GM19035 (cell line): ENCODE data around the gene PALLD.

Source experiments
- ATAC-seq: cut with Tn5 transposase; IDR thresholded peaks from one replicate; pipeline ENCODE4 v1.9.1; 2021; ENCODE audit not compliant: unreplicated experiment

The PALLD gene

DNA sequence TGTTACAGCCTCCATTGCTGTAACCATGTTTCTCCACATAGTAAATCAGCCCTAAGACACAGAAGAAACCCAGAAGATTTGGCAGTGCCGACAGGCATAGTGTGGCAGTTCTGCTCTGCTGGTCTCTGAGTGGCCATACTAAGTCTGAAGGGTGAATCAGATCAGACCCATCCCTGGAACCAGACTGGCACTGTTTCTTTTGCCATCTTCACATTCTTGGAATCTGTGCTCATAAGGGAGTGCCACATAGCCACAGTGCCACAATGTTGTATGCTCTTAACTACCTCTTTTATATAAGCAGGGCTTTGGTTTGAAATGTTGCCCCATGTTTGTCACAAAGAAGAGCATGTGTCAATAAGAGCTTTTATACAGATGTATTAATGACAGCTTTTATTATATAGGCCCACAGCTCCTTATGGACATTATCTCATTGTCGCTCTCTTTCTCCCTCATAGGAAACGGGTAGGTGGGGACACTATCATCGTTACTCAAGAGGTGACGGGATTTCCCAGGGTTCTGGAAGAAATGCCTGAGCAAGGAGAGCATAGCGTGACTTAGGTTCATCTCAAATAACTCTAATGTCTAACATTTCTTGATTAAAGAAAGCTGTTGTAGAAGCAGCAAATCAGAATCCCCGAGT, 385.0 kb downstream of the PALLD start:
- no peak for ATAC-seq

DNA sequence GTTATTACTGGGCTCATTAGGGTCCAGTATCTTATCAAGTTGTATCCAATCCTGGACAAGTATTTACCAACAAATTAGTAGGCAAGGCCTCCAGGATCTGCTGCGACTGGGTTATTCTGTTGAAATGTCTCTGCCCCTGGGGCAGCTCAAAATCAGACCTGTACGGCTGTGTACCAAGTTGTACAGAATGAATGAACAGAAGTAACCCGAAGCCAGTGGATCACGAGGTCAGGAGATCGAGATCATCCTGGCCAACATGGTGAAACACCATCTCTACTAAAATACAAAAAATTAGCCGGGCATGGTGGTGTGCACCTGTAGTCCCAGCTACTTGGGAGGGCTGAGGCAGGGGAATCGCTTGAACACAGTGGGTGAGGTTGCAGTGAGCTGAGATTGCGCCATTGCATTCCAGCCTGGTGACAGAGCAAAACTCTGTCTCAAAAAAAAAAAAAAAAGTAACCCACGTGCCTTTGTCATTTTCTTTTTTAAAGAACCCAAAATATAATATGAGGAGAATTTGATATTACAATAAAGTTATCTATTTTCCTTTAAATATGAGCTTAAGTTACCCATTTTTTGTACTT, 385.9 kb downstream of the PALLD start:
- no peak for ATAC-seq

DNA sequence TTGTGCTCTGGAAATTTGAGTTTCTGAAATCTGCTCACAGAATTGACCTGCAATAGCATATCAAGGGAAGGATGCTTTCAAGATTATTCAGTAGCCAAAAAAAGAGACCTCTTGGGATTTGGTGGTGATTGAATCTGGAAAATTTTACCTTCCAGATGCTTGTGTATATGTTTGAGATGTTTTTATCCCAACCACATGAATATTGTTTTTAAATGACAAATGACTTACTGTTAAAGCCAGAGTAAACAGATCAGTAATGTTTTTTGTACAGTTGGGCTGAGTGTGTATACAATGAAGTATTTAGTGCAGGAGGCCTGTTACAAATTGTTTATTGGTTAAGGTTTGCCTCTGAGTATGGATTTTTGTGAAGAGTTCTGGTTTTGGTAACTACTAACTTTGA, 386.7 kb downstream of the PALLD start:
- no peak for ATAC-seq

DNA sequence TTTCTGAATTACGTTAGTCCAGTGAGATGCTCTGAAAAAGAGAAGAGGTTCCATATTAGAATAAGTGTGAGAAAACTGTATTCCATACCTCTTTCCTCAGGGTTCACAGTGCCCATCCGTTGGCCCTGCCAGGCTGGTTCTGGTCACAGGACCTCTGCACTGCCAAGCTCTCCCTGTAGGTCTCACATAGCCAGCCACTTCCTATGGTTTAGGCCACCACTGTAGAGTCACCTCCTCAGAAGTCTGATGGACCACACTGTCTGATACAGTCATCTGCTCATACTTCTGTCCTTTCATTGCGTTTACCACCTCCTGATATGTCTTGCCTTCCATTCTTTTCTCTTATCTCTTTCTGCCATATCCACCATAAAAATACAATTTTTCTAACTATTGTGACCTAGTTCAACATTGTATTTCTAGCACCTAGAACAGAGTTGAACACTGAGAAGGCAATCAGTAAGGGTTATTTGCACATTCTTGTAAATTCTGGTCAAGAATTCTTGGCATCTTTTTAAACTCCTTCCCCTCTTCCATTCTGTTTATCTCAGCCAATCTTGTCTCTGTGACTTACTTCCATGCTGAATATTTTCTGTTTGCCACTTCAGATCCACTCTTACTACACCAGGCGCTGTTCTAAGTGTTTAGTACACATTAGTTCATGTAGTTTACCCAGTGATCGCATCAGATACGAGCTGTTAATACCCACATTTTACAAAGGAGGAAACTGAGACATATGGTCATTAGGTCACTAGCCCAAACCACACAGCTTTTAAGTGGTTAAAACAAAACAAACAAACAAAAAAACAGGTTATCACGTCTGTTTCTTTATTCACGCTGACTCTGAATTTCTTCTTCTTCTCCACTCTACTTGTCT, 387.6 kb downstream of the PALLD start:
- no peak for ATAC-seq

- no peak for ATAC-seq
Measured at GRCh38 chr4:168885400-168885799, 388.5 kb downstream of the PALLD start.

GRCh38 chr4:168886351-168886750, 389.5 kb downstream of the PALLD start:
- no peak for ATAC-seq

GRCh38 chr4:168887809-168888208, 391.0 kb downstream of the PALLD start:
- no peak for ATAC-seq

- ATAC-seq, result no peak
Measured at GRCh38 chr4:168888715-168889215, 391.9 kb downstream of the PALLD start.

DNA sequence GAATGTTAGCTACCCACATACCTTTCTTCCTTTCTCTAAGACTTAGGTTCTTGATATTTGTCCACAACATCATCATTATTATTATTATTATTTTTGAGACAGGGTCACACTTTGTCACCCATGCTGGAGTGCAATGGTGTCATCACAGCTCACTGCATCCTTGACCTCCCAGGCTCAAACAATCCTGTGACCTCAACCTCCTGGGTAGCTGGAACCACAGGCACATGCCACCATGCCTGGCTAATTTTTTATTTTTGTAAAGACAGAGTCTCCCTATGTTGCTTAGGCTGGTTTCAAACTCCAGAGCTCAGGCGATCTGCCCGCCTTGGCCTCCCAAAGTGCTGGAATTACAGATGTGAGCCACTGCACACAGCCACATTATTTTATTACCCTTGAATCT, 394.2 kb downstream of the PALLD start:
- no peak for ATAC-seq

GRCh38 chr4:168891688-168892087, 394.8 kb downstream of the PALLD start:
- no peak for ATAC-seq

DNA sequence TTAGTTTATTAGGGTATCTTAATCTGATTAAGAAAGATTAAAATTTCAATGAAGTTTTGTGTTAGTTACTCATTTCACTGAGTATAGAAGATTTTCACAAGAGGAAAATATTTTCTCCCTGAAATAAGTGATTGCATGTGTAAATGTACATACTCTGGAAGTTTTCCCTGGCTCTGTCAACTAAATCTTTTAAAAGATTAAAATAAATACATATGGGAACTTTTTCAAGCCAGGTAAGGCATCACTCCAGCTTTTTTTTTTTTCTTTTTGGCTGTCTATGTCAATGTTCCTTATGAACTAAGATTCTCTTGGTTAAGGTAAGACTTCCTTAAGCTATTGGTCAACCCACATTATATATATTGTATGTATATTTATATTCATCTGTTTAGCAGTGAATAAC, 395.6 kb downstream of the PALLD start:
- no peak for ATAC-seq

DNA sequence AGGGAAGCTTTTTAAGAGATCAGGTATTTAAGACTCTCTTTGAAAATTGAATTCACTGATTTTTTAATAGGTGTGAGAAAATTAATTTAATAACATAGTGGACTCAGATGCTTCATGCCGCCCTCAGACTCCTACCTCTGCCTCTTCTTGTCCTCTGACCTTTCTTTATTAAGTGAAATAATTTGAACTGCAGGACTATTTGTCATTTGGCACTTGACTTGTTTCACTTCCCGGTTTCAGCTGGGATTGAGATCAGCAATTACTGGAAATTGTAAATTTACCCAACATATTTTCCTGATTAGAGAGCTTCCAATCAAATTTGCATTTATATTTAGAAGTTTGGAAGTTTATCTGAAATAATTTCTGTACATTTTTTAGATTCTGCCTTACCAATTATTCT, 396.4 kb downstream of the PALLD start:
- ATAC-seq, result no peak

DNA sequence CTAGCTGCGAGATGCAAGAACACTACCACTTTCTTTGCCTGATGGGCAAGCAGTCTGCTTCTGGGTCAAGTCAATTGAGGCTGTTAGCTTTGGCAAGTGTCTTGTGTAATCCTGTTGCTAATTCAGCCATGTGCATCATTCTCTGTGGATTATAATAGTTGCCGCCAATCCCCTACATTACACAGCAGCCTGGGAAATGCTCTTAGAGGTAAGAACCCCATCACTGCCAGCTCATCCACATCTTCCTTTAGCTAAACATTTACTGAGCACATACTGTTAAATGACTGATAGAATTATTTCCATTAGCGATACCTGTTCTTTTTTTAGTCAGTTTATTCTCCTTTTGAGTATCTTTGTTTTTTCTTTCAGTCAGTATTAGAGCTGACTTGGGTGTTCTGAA, 397.0 kb downstream of the PALLD start:
- ATAC-seq, result no peak

- no peak for ATAC-seq
Measured at GRCh38 chr4:168900080-168900479, 403.2 kb downstream of the PALLD start.

DNA sequence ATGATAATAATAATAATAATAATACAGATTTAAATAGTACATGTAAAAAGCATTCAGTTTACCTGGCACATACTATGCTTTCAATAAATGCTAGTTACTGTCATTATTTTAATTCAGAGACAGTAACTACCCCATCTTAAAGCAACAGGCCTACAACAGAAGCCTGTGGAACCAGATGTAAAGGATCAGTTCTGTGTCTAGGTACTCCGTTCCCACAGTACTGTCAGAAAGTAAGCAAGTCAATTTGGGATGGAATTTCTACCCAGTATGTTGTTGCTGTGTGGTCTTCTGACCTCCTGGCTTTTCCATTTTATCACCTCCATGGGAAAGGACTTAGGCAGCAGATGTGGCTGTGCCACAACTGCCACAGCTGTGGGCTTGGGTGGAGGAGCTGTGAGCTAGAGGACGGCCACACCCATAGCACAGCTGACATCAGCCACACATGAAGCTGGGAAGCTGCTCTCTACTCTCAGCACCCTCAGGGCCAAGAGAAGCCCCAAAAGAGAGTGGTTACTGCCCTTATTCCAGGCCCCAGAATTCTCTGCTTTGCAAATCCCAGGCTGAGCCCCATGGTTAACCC, 410.4 kb downstream of the PALLD start:
- no peak for ATAC-seq

DNA sequence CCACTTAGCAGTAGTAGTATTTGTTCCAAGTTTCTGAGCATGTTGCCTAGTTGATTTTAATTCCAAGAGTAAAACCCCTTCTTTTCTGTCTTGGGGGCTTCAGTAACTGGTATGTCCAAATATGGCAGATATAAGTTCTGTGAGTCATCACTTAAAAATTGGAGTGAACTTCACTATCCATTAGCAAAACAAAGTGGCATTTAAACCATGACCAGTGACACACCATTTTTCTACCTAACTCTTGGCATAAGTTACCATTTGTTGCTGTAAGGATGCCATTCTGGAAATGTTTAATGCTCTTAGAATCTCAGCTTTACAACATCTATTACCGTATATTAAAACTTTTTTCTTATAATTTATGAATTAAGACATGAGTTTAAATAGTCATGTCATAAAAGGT, 411.2 kb downstream of the PALLD start:
- ATAC-seq, result no peak

- no peak for ATAC-seq
Measured at GRCh38 chr4:168908851-168909273, 412.0 kb downstream of the PALLD start.

DNA sequence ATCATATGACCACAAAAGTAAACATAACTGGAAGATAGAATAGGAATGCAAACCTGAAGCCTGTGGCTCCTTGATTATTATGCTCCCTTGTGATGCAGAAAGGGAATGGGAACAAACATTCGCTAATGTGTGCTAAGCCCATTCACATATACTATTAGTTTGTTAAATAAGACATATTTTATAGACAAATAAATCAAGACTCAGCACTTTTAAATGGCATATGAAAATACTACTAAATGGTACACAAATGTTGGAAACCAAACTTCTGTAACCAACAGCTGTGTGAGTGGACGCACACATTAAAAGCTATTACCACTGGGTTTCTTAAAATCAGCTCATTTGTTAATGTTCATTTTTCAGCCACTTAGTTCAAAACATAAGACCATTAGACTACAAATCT, 417.2 kb downstream of the PALLD start:
- ATAC-seq, result no peak

GRCh38 chr4:168917138-168917779, 420.4 kb downstream of the PALLD start:
- ATAC-seq, result no peak

DNA sequence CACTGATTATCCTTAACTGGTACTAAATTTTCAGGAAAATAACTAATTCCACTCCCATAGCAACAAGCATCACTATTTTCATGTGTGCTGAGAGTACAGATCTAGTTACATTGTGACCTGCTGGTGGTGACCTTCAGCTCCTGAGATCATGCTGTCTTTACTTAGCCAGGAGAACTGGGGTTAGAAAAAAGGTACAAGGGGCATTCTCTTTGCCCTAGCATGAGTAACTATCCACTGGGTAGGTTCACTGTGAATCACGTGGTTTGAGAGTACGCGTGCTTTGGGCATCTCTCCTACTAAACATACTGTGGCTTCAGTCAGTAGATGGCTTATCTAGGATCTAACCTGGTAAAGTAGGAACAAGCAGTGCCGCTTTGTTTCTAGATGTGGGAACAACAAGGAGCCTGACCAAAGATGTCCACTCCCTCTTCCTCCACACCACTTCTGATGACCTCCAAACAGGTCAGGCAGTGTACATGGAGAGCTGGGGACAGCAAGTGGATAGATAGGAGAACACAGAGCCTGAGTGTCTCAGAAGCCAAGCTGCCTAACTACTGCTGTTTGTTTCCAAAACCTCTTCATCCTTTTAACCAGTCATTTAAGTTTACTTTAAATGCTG, 423.0 kb downstream of the PALLD start:
- no peak for ATAC-seq
